ENCODE measurements around the gene SDR39U1.

SDR39U1 gene

DNA sequence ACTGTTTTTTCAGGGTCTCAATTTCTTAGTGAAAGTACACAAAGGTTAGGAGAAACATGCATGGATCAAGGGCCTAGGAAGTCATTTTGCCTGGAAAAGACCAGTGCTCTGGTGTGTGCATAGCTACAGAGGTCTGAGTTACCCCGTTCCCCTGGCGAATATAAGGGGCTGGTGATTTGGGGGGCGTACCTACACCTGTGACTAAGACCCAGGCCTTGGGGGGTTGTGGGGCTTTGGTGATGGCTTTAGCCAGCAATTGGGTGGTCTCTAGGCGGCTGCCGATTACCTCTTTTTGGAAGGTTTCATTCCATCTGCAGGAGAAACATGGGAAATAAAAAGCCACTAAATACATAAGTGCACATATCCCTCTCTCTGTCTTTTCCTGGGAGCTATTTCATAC, 1.1 kb downstream of the SDR39U1 start:
- DNase-seq: no peak

GRCh38 chr14:24440606-24441399, 1.8 kb downstream of the SDR39U1 start:
- DNase-seq: no peak

- DNase-seq: no peak
Observed at GRCh38 chr14:24439830-24440605, 2.6 kb downstream of the SDR39U1 start.

- no peak for DNase-seq
Observed at GRCh38 chr14:24439257-24439656, 3.3 kb downstream of the SDR39U1 start.

- no peak for DNase-seq
Observed at GRCh38 chr14:24438223-24439097, 4.1 kb downstream of the SDR39U1 start.

GRCh38 chr14:24437736-24438067, 4.9 kb downstream of the SDR39U1 start:
- no peak for DNase-seq

DNA sequence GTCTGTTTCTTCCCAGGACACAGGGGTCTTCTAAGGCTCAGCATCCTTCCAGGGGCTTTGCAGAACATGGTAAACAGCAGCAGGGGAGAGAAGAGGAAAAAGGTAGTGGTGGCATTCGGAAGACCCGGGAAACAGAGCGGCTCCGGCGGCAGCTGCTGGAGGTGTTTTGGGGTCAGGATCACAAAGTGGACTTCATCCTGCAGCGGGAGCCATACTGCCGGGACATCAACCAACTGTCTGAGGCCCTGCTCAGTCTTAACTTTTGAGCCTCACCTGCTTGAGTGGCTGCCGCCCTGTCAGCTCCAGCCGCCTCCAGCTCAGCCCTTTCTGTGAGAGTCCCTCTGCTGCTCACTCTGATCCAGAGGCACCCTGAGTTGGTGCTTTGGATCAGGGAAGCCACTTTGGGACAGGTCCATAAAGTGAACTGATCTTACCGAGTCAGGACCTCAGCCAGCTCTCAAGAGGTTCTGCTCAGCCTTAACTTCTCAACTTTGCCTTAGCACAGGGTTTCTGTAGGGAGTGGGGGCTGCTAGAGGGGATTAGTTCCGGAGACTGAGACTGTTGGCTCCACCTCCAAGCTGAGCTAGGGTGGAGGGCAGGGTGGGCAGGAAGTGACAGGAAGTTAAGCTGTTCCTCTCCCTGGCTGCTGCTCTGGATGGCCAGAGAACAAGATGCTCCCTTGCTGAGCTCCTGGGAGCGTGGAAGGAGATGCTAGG, 5.4 kb downstream of the SDR39U1 start:
- no peak for DNase-seq

DNA sequence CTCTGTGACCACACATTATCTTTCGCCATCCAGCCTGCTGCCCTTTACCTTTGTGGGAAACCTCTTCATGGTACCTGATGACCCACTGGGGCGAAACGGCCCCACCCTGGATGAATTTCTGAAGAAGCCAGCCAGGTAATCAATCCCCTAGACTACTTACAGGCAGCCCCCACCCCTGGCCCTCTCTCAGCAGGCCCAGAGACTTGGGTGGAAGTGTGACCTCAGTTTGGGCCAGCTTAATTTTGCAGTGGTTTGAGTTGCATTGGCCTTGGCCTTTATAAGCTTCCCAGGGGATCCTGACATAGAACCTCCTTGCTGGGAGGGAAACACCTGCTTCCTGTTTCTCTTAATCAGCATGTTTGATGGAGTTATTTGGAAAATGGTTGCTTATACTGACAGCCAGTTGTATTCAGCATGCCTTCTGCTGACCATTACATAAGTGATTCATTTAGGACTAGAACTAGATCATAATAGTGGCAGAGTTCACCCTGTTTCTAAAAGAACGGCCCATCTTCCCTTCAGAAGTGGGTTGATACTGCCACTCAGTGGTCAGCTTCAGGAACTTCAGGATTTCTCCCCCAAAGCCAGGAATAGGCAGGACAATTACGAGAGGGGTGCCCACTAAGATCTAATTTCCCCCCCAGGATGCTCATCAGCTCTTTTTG, 6.1 kb downstream of the SDR39U1 start:
- peak; percentile 56 for DNase-seq

GRCh38 chr14:24435998-24436354, 6.6 kb downstream of the SDR39U1 start:
- no peak for DNase-seq

GRCh38 chr14:24435192-24435810, 7.3 kb downstream of the SDR39U1 start:
- DNase-seq: peak; percentile 53

DNA sequence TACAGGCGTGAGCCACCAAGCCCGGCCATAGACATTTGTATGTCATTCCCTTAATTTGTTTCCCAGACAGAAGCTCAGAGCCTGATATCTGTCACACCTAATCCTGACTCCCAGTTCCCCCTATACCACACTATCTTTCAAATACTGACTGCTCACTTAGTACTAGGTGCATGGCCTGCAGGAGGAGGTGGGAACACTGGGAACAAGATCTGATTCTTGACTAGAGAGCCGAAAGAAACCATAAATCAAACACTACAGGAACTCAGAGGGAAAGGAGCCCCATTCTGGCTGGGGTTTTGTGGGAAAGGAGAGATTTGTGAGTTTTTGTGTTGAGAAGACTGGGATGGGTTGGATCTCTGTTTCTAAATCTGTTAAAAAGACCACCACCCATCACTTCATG, 7.9 kb downstream of the SDR39U1 start:
- peak; percentile 49 for DNase-seq

DNA sequence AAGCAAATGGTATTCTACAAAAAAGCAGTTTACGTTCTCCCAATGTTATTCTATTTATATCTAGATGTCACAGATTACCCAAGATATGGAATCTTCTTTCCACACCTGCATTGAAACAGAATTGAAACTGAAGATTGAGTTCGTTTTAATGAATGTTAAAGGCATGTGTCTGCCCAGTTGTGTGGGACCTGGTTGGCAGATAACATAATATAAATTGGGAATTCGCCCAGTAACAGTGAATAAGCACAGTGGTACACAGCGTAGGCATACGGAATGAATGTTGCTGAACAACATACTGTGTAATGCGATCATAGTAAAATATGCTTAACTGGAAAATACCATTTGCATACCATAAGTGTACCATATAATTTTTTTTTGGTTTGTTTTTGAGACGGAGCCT, 8.5 kb downstream of the SDR39U1 start:
- no peak for DNase-seq

- DNase-seq: peak; percentile 47
Observed at GRCh38 chr14:24432259-24433131, 10.1 kb downstream of the SDR39U1 start.

GRCh38 chr14:24431569-24432258, 10.9 kb downstream of the SDR39U1 start:
- peak; percentile 92 for DNase-seq

GRCh38 chr14:24430682-24431568, 11.7 kb downstream of the SDR39U1 start:
- DNase-seq: peak; percentile 81

DNA sequence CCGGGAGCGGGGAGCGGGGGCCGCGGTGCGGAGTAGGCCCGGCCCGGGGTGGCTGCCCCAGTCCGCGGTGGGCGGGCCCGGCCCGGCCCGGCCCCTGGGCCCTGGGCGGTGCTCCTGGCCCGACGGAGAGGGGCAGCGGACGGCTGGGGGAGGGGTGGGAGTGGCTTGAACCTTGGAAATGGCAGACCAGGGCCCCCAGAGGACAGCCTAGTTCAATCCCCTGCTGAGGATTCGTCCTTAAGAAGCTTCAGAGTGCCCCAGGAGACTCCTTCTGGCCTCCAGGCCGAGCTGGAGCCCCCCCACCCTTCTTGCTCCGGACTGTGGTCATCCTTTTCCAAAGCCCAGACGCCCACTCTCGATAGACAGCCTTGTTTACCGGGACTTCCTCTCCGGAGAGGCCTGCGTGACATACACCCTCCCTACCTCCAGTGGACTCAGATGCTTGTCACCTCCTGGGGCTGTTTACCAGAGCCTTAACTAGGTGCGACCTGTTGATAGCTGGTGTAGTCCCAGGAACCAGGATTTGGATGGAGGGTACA, 12.4 kb downstream of the SDR39U1 start:
- DNase-seq: no peak

GRCh38 chr14:24429395-24430142, 13.0 kb downstream of the SDR39U1 start, which contains the start of the genes CBLN3 and KHNYN:
Gene CBLN3 (minus strand): TSS chr14:24429668. CDS start chr14:24429054, 614 bp downstream.
Gene KHNYN (plus strand): TSS chr14:24429954. CDS start chr14:24430731, 777 bp downstream.
- peak; percentile 94 for DNase-seq

Data from activated CD8-positive, alpha-beta memory T cell treated with anti-CD3 and anti-CD28 coated beads for 24 hours (primary cell).